ENCODE results near the gene CDH4.

- TF ChIP-seq CTCF (IDR thresholded peaks at IDR 0.05; ENCODE audit: insufficient read depth, low read length) (no peak), POLR2AphosphoS5 (IDR thresholded peaks at IDR 0.05; ENCODE audit: low read depth) (no peak)
Observed at GRCh38 chr20:61361501-61361900, 109.4 kb downstream of the CDH4 start.
